Measurements from ENCODE around the gene CETN3.

- TF ChIP-seq POLR2A (IDR thresholded peaks at IDR 0.05; ENCODE audit: low read depth, low read length): no peak
- no peak for TF ChIP-seq POLR2AphosphoS5 (IDR thresholded peaks at IDR 0.05; ENCODE audit: low read depth, low read length)
These were observed 53.4 kb downstream of the CETN3 start for GRCh38 chr5:90356176-90356575.
